Superior temporal gyrus (tissue), 1 donor: ENCODE measurements around the gene ADSS1.

Experiments used
- DNase-seq: peaks from one replicate; pipeline ENCODE4 v3.0.0-alpha.2; 2016; ENCODE audit errors: extremely low spot score

The ADSS1 gene

GRCh38 chr14:104781271-104782077 is 57.4 kb downstream of the ADSS1 start:
- no peak for DNase-seq

- no peak for DNase-seq
Observed at GRCh38 chr14:104782086-104782807, 58.2 kb downstream of the ADSS1 start.

- DNase-seq = no peak
Observed at GRCh38 chr14:104782808-104783139, 58.7 kb downstream of the ADSS1 start.

GRCh38 chr14:104783484-104784217 is 59.6 kb downstream of the ADSS1 start:
- DNase-seq = no peak

- no peak for DNase-seq
Observed at GRCh38 chr14:104784218-104784568, 60.2 kb downstream of the ADSS1 start.

- no peak for DNase-seq
Observed at GRCh38 chr14:104784846-104785707, 61.0 kb downstream of the ADSS1 start.

GRCh38 chr14:104785708-104786080 is 61.7 kb downstream of the ADSS1 start:
- no peak for DNase-seq

GRCh38 chr14:104786091-104786586 is 62.1 kb downstream of the ADSS1 start:
- DNase-seq = no peak

- DNase-seq = no peak
Observed at GRCh38 chr14:104786726-104787675, 63.0 kb downstream of the ADSS1 start.

GRCh38 chr14:104787736-104788135 is 63.7 kb downstream of the ADSS1 start:
- DNase-seq = no peak

- no peak for DNase-seq
Observed at GRCh38 chr14:104788161-104788818, 64.3 kb downstream of the ADSS1 start.

- DNase-seq = no peak
Observed at GRCh38 chr14:104788873-104789663, 65.0 kb downstream of the ADSS1 start.

GRCh38 chr14:104789752-104790743 is 66.0 kb downstream of the ADSS1 start:
- DNase-seq = no peak

GRCh38 chr14:104791425-104791824 is 67.4 kb downstream of the ADSS1 start:
- no peak for DNase-seq

GRCh38 chr14:104792101-104792884 is 68.3 kb downstream of the ADSS1 start:
- no peak for DNase-seq

- DNase-seq = no peak
Observed at GRCh38 chr14:104792945-104793702, 69.1 kb downstream of the ADSS1 start.

GRCh38 chr14:104793703-104793959 is 69.6 kb downstream of the ADSS1 start:
- no peak for DNase-seq
